AG04449 (cell line): ENCODE measurements around the gene DAB2IP.

Experiments
- CTCF ChIA-PET: fragments of 350-600 bp; formaldehyde crosslinking; extraction: SDS; loops from one replicate; lab custom pipeline; 2021; ENCODE audit warnings: antibody characterized with exemption; lab: Yijun Ruan, JAX
- POLR2A ChIA-PET: fragments of 400-600, 350-600 bp; formaldehyde crosslinking; extraction: SDS; loops from one replicate; lab custom pipeline; 2020; ENCODE audit warnings: antibody characterized with exemption, inconsistent platforms; lab: Yijun Ruan, JAX
- DNase-seq: peaks from one replicate; pipeline ENCODE4 v3.0.0-alpha.2; 2010; ENCODE audit warnings: low read depth, low spot score
- H3K4me3 ChIP-seq: 2 replicates; pipeline ENCODE4 v1.5.1; 2011; ENCODE audit warnings: low read depth, mild to moderate bottlenecking, control low read depth, low read length
- TF ChIP-seq, protein P1 (sequence below): IDR thresholded peaks from one replicate; pipeline ENCODE4 v1.5.1; 2011; ENCODE audit warnings: mild to moderate bottlenecking, moderate library complexity, low read length, control low read depth, inconsistent platforms; ENCODE audit not compliant: insufficient read depth; ENCODE audit errors: missing control alignments

The DAB2IP gene

GRCh38 chr9:121688146-121688680 lies 36.8 kb downstream of the DAB2IP start:
- CTCF ChIA-PET: interaction anchor here (0.8 to 11.1 kb wide), 19 partner anchors 9 to 579 kb away, joined by 3 to 146 read pairs (median 7); no protein-coding TSS in a partner anchor
- TF ChIP-seq, protein P1, sequence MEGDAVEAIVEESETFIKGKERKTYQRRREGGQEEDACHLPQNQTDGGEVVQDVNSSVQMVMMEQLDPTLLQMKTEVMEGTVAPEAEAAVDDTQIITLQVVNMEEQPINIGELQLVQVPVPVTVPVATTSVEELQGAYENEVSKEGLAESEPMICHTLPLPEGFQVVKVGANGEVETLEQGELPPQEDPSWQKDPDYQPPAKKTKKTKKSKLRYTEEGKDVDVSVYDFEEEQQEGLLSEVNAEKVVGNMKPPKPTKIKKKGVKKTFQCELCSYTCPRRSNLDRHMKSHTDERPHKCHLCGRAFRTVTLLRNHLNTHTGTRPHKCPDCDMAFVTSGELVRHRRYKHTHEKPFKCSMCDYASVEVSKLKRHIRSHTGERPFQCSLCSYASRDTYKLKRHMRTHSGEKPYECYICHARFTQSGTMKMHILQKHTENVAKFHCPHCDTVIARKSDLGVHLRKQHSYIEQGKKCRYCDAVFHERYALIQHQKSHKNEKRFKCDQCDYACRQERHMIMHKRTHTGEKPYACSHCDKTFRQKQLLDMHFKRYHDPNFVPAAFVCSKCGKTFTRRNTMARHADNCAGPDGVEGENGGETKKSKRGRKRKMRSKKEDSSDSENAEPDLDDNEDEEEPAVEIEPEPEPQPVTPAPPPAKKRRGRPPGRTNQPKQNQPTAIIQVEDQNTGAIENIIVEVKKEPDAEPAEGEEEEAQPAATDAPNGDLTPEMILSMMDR: no peak
- POLR2A ChIA-PET: no interaction called here
- H3K4me3 ChIP-seq: no peak overlapping the region
- DNase-seq: no peak

DNA sequence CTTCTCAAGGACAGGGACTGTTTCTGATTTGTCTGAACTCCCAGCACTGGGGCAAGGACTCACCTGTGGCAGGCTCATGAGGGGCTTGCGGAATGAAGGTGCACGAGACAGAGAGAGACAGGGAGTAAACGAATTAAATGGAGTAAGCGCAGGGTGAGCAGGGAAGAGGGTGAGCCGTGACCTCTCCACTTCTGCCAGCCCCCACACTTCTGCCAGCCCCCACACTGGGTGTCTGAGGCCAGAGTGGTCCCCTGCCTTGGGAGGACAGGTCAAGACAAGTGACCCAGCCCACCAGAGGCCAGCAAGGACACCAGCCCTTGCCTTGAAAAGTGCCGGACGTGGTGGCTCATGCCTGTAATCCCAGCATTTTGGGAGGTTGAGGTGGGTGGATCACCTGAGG lies 37.2 kb downstream of the DAB2IP start:
- ChIA-PET CTCF (interaction anchor here (1.2 to 11.1 kb wide), 8 partner anchors 8 to 312 kb away, joined by 3 to 146 read pairs (median 30); no protein-coding TSS in a partner anchor), POLR2A (no interaction called here)
- no peak overlapping the region for H3K4me3 ChIP-seq
- TF ChIP-seq, protein P1: no peak
- DNase-seq: no peak

GRCh38 chr9:121689461-121690157 lies 38.2 kb downstream of the DAB2IP start:
- ChIA-PET POLR2A (no interaction called here), CTCF (interaction anchor here (0.7 to 11.1 kb wide), 10 partner anchors 14 to 435 kb away, joined by 3 to 146 read pairs (median 6); no protein-coding TSS in a partner anchor)
- TF ChIP-seq, protein P1: no peak
- DNase-seq: no peak
- no peak overlapping the region for H3K4me3 ChIP-seq

DNA sequence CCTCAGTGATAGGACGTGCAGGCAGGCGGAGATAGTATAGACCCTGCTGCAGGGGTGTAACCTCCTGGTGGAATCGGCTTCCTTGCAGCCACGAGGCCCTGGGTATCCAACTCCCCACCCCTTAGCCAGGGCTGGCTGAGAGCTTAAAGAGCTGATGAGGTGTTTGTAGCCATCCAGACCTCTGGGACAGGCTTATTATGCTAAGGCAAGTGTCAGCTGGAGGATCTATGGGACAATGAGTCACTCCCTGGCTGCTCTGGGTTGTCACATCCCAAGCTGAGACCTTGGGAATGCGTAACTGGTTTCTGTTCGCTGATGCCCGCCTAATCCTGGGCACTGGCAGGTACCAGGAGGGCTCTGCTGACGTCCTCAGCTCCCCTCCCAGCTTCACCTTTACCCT lies 38.9 kb downstream of the DAB2IP start:
- no peak overlapping the region for H3K4me3 ChIP-seq
- ChIA-PET CTCF (interaction anchor here (1.0 to 11.1 kb wide), 7 partner anchors 15 to 311 kb away, joined by 3 to 146 read pairs (median 10); no protein-coding TSS in a partner anchor), POLR2A (no interaction called here)
- TF ChIP-seq, protein P1: no peak
- no peak for DNase-seq

DNA sequence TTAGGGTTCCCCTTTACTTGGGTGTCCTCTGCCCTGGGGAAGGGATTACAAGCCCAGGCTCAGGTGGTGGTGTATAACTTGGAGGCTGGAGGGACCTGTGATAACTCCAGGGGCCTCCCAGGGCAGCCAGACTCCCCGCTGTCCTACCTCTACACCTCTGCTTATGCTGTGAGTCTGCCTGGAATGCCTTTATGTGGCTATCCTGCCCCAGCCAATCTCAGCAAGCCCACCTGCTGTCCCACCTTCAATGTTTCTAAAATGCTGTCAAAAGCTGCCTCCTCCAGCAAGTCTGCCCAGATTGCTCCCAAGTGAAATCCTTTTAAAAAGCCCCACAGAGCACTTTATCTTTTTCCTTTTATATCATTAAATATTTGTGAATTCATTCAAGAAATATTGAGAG lies 39.3 kb downstream of the DAB2IP start:
- ChIA-PET POLR2A (no interaction called here), CTCF (interaction anchor here (1.9 to 11.1 kb wide), 3 partner anchors 140 to 310 kb away, joined by 10 to 146 read pairs (median 18); no protein-coding TSS in a partner anchor)
- no peak for DNase-seq
- H3K4me3 ChIP-seq: no peak overlapping the region
- TF ChIP-seq, protein P1: no peak

GRCh38 chr9:121691890-121692289 lies 40.5 kb downstream of the DAB2IP start:
- H3K4me3 ChIP-seq: no peak overlapping the region
- TF ChIP-seq, protein P1: no peak
- POLR2A ChIA-PET: interaction anchor here (0.5 kb wide), 2 partner anchors 11 to 131 kb away, joined by 3 read pairs; no protein-coding TSS in a partner anchor
- CTCF ChIA-PET: interaction anchor here (1.2 to 11.1 kb wide), 7 partner anchors 8 to 309 kb away, joined by 3 to 146 read pairs (median 9); no protein-coding TSS in a partner anchor
- no peak for DNase-seq
